ENCODE measurements around the gene ADAMTS8.

- TF ChIP-seq CTCF (IDR thresholded peaks at IDR 0.05 in 2 of 3, conservative IDR thresholded peaks at IDR 0.05 in 1 of 3; ENCODE audit: control insufficient read depth in 2 of 3, extremely low read depth in 1 of 3, insufficient read depth in 1 of 3, low read depth in 3 of 3, low read length in 3 of 3) (no peak), ZNF687 (IDR thresholded peaks at IDR 0.05) (no peak), EZH2 (IDR thresholded peaks at IDR 0.05; ENCODE audit: borderline replicate concordance, control insufficient read depth, low read depth, low read length) (no peak), MAX (IDR thresholded peaks at IDR 0.05; ENCODE audit: low read depth, low read length) (no peak), RFX5 (IDR thresholded peaks at IDR 0.05; ENCODE audit: low read depth, low read length) (no peak), SP1 (IDR thresholded peaks at IDR 0.05; ENCODE audit: low read depth, low read length) (no peak), SMC3 (IDR thresholded peaks at IDR 0.05; ENCODE audit: borderline replicate concordance, low read length) (no peak), ESRRA (IDR thresholded peaks at IDR 0.05; ENCODE audit: low read length) (no peak)
These were observed 39.0 kb downstream of the ADAMTS8 start for GRCh38 chr11:130389335-130389935.
